IMR-90 (cell line): ENCODE measurements around the gene PPP1R3D. TPM values are rescaled to one million over a fixed set of nuclear protein-coding genes. Genes with fewer than 3 reads are reported as not detected.

Experiments used
- ATAC-seq: fragments of 200-7000 bp; cut with Tn5 transposase; 2 replicates; pipeline ENCODE4 v1.9.1; 2020; ENCODE audit warnings: low read depth, mild to moderate bottlenecking, moderate library complexity
- BruUV-seq: library from RNA; stranded (reverse); fragments of 400-500 nt; replicated peaks from 2 replicates; lab custom pipeline; 2021; lab: Mats Ljungman, UMichigan
- CTCF ChIA-PET: fragments of 300-600 bp; formaldehyde crosslinking; extraction: SDS; loops from one replicate; lab custom pipeline; 2021; ENCODE audit warnings: antibody characterized with exemption; lab: Yijun Ruan, JAX
- POLR2A ChIA-PET: fragments of 300-600 bp; sonication (Branson Sonifier 250); formaldehyde crosslinking; loops from one replicate; lab custom pipeline; 2022; ENCODE audit warnings: antibody characterized with exemption; ENCODE audit not compliant: unreplicated experiment; lab: Charles Lee
- DNase-seq: peaks from one replicate; pipeline ENCODE4 v3.0.0; 2013
- H2AFZ ChIP-seq: replicated peaks from 2 replicates; pipeline ENCODE3; 2013; ENCODE audit warnings: low read length, mild to moderate bottlenecking; ENCODE audit not compliant: poor library complexity
- H2AK5ac ChIP-seq: 2 replicates; pipeline ENCODE4 v1.6.1; 2013; ENCODE audit warnings: low read depth, low read length, inconsistent platforms
- H2AK9ac ChIP-seq: replicated peaks from 2 replicates; pipeline ENCODE3; 2013; ENCODE audit warnings: mild to moderate bottlenecking, low read depth, low read length, moderate library complexity; ENCODE audit not compliant: poor library complexity
- H2BK120ac ChIP-seq: 2 replicates; pipeline ENCODE4 v1.6.1; 2013; ENCODE audit warnings: low read depth, low read length, inconsistent platforms
- H2BK15ac ChIP-seq: 3 replicates; pipeline ENCODE4 v1.6.1; 2013; ENCODE audit warnings: low read depth, low read length, inconsistent platforms
- H2BK20ac ChIP-seq: 2 replicates; pipeline ENCODE4 v1.6.1; 2013; ENCODE audit warnings: low read depth, mild to moderate bottlenecking, inconsistent platforms, low read length, moderate library complexity
- H2BK5ac ChIP-seq: 2 replicates; pipeline ENCODE4 v1.6.1; 2013; ENCODE audit warnings: mild to moderate bottlenecking, low read depth, low read length, inconsistent platforms; ENCODE audit not compliant: poor library complexity, severe bottlenecking
- H3K14ac ChIP-seq: replicated peaks from 2 replicates; pipeline ENCODE4 v1.6.1; 2013; ENCODE audit warnings: low read depth, low read length, inconsistent platforms
- H3K18ac ChIP-seq: 2 replicates; pipeline ENCODE4 v1.6.1; 2013; ENCODE audit warnings: low read depth, low read length, control low read depth
- H3K23ac ChIP-seq: 2 replicates; pipeline ENCODE4 v1.6.1; 2013; ENCODE audit warnings: low read depth, low read length, inconsistent platforms
- H3K27ac ChIP-seq: 2 replicates; pipeline ENCODE4 v1.5.1; 2013; ENCODE audit warnings: mild to moderate bottlenecking, control low read depth, low read length; ENCODE audit not compliant: insufficient read depth
- H3K27me3 ChIP-seq: 2 replicates; pipeline ENCODE4 v1.6.1; 2013; ENCODE audit warnings: low read length; ENCODE audit not compliant: control insufficient read depth, insufficient read depth
- H3K36me3 ChIP-seq: 2 replicates; pipeline ENCODE4 v1.6.1; 2013; ENCODE audit warnings: low read length, mixed read lengths; ENCODE audit not compliant: control insufficient read depth, insufficient read depth
- H3K4ac ChIP-seq: 2 replicates; pipeline ENCODE4 v1.6.1; 2013; ENCODE audit warnings: low read depth, low read length, inconsistent platforms
- H3K4me1 ChIP-seq: 2 replicates; pipeline ENCODE4 v1.6.1; 2013; ENCODE audit warnings: low read length, mixed read lengths; ENCODE audit not compliant: control insufficient read depth, insufficient read depth
- H3K4me2 ChIP-seq: 2 replicates; pipeline ENCODE4 v1.6.1; 2013; ENCODE audit warnings: low read depth, mild to moderate bottlenecking, control low read depth, low read length, moderate library complexity
- H3K4me3 ChIP-seq: 2 replicates; pipeline ENCODE4 v1.5.1; 2013; ENCODE audit warnings: low read depth, mild to moderate bottlenecking, control low read depth, low read length, moderate library complexity; ENCODE audit not compliant: insufficient read depth
- H3K56ac ChIP-seq: 2 replicates; pipeline ENCODE4 v1.6.1; 2013; ENCODE audit warnings: low read length, inconsistent platforms; ENCODE audit not compliant: insufficient read depth; ENCODE audit errors: extremely low read depth
- H3K79me1 ChIP-seq, 2 experiments: 2 replicates each; pipeline ENCODE4 v1.6.1; 2013; ENCODE audit warnings: low read length in 2 of 2, inconsistent platforms in 1 of 2, low read depth in 1 of 2
- H3K9ac ChIP-seq: 2 replicates; pipeline ENCODE4 v1.6.1; 2013; ENCODE audit warnings: low read depth, low read length, control low read depth
- H3K9me1 ChIP-seq: 2 replicates; pipeline ENCODE4 v1.6.1; 2013; ENCODE audit warnings: low read length, inconsistent platforms; ENCODE audit not compliant: insufficient read depth
- H3K9me3 ChIP-seq: 2 replicates; pipeline ENCODE4 v1.6.1; 2013; ENCODE audit warnings: low read length; ENCODE audit not compliant: control insufficient read depth, insufficient read depth
- H4K20me1 ChIP-seq: 2 replicates; pipeline ENCODE4 v1.6.1; 2013; ENCODE audit warnings: low read length, inconsistent platforms; ENCODE audit not compliant: insufficient read depth
- H4K5ac ChIP-seq: 2 replicates; pipeline ENCODE4 v1.6.1; 2013; ENCODE audit warnings: mild to moderate bottlenecking, low read depth, low read length, control low read depth
- H4K8ac ChIP-seq, 2 experiments: 2 replicates each; pipeline ENCODE4 v1.6.1; 2013; ENCODE audit warnings: low read depth in 2 of 2, low read length in 2 of 2, control low read depth in 1 of 2, inconsistent platforms in 1 of 2
- H4K91ac ChIP-seq: 2 replicates; pipeline ENCODE4 v1.6.1; 2013; ENCODE audit warnings: low read depth, low read length, inconsistent platforms; ENCODE audit not compliant: insufficient read depth
- CEBPB ChIP-seq: IDR thresholded peaks from 2 replicates; pipeline ENCODE4 v1.6.1; 2012; ENCODE audit warnings: low read depth, low read length, improper control_type of control experiment
- NFE2L2 ChIP-seq: fragments of 150-350 bp; IDR thresholded peaks from 2 replicates; pipeline ENCODE4 v1.6.1; 2016; ENCODE audit warnings: low read depth, mild to moderate bottlenecking, low read length
- POLR2A ChIP-seq: IDR thresholded peaks from 2 replicates; pipeline ENCODE4 v1.6.1; 2012; ENCODE audit warnings: mild to moderate bottlenecking, low read depth, low read length
- RCOR1 ChIP-seq: IDR thresholded peaks from 2 replicates; pipeline ENCODE4 v1.6.1; 2012; ENCODE audit warnings: mild to moderate bottlenecking, low read length, improper control_type of control experiment; ENCODE audit not compliant: insufficient replicate concordance
- SMC3 ChIP-seq: fragments of 150-350 bp; IDR thresholded peaks from 2 replicates; pipeline ENCODE4 v1.6.1; 2016; ENCODE audit warnings: low read depth, mild to moderate bottlenecking, antibody characterized with exemption, low read length, moderate library complexity
- WGBS, 2 experiments: methylation state at CpG; one replicate each; pipeline versions ENCODE4 v1.1.5 to v1.1.7; 2013; ENCODE audit warnings: missing lambda C conversion rate in 2 of 2; ENCODE audit not compliant: insufficient read length in 1 of 2; ENCODE audit errors: extremely low coverage in 2 of 2; 5-methylcytosine and 5-hydroxymethylcytosine counted together
- dilution Hi-C: fragments of 300-500 bp; cut with HindIII; formaldehyde crosslinking; loops from one replicate; pipeline ENCODE4 v1.14.3; 2018; ENCODE audit warnings: low sequenced_read_pairs; ENCODE audit not compliant: unreplicated experiment
- in situ Hi-C: fragments of 300-500 bp; cut with MboI; formaldehyde crosslinking; loops from 3 replicates; pipeline ENCODE4 v1.14.3; 2019; ENCODE audit warnings: low sequenced_read_pairs, inconsistent platforms, mixed read lengths
- intact Hi-C: fragments of 100-400 bp; cut with micrococcal nuclease; formaldehyde crosslinking; loops from 2 replicates; pipeline ENCODE4 v1.10.0; 2022
- polyA plus RNA-seq, 3 experiments: library from polyadenylated mRNA; depleted of rRNA; stranded (reverse); fragments of >200 nt; gene quantifications; 2 replicates each; pipeline ENCODE4 v1.2.3, GENCODE V29; 2012; ENCODE audit warnings: low replicate concordance in 1 of 3
- total RNA-seq: library from RNA; depleted of rRNA; stranded (reverse); fragments of >200 nt; gene quantifications from 2 replicates; pipeline ENCODE4 v1.2.3, GENCODE V29; 2012
- TF ChIP-seq, protein P1 (sequence below): conservative IDR thresholded peaks from 2 replicates; pipeline ENCODE4 v1.5.1; 2012; ENCODE audit warnings: mild to moderate bottlenecking, low read depth, low read length, improper control_type of control experiment
- TF ChIP-seq, protein P2 (sequence below): fragments of 150-350 bp; IDR thresholded peaks from 2 replicates; pipeline ENCODE4 v1.6.1; 2017; ENCODE audit warnings: mild to moderate bottlenecking, antibody characterized with exemption, low read length, low read depth

The PPP1R3D gene
- total and polyA plus RNA-seq, 2 of the 4 experiments (the other 2 are of a cell fraction): 1.6 to 2.7 TPM

DNA sequence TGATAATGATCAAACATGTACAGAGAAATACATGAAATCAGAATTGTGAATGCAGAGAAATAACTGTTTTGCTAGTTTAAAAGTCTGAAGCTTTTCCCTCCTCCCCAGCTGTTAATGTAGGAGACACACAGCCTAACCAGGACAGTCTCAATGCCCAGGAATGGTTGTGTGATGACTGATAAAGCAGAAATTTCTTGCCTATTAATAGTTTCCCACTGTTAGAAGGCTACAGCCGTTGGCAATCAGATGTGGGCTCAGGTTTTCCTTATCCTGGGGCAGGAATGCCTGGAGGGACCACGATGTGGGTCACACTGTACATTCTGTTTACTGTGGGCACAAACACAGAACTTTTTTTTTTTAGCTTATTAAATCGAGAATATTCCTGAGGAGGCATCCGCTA is 1.9 kb downstream of the PPP1R3D start:
- dilution Hi-C loops: no loop called here
- H4K8ac ChIP-seq: no peak overlapping the region
- in situ Hi-C loops: no loop called here
- H4K91ac ChIP-seq: no peak overlapping the region
- peaks cover 13% of the 10 kb centered on the region for H4K20me1 ChIP-seq
- peaks cover 10 to 16% of the 10 kb centered on the region in 2 experiments for H3K79me1 ChIP-seq
- H3K4me2 ChIP-seq: peak overlapping the region; percentile 88
- no peaks in the 10 kb centered on the region for H3K36me3 ChIP-seq
- no peak overlapping the region for H3K18ac ChIP-seq
- 20% methylated on average over 1 of the region's 4 CpGs; no CpG with 5 or more reads in 1 of the 2 experiments for WGBS, 2 experiments
- H2BK15ac ChIP-seq: no peak overlapping the region
- no peak overlapping the region for H3K14ac ChIP-seq
- H3K56ac ChIP-seq: no peak overlapping the region
- H2AFZ ChIP-seq: no peak overlapping the region
- peak overlapping the region; percentile 37 for H2BK5ac ChIP-seq
- H3K4me3 ChIP-seq: no peak overlapping the region; the same call in 1 of the 2 replicates
- intact Hi-C loops: no loop called here
- H4K5ac ChIP-seq: no peak overlapping the region
- no peaks in the 10 kb centered on the region for H3K9me1 ChIP-seq
- no peak overlapping the region for H3K4ac ChIP-seq
- H3K9ac ChIP-seq: peak overlapping the region; percentile 3; the same call in 1 of the 2 replicates
- H3K9me3 ChIP-seq: no peaks in the 10 kb centered on the region
- no peaks in the 10 kb centered on the region for H3K27me3 ChIP-seq
- no peak overlapping the region for H2BK120ac ChIP-seq
- ChIA-PET POLR2A (no interaction called here), CTCF (interaction anchor here (2.7 kb wide), 1 partner anchor 11 kb away, joined by 5 read pairs; no protein-coding TSS in a partner anchor)
- H3K27ac ChIP-seq: no peak overlapping the region
- ATAC-seq (no peak), DNase-seq (peak; percentile 68)
- BruUV-seq: no TSS peak
- TF ChIP-seq POLR2A (no peak), SMC3 (no peak), CEBPB (no peak), NFE2L2 (no peak), RCOR1 (no peak)
- TF ChIP-seq, protein P1, sequence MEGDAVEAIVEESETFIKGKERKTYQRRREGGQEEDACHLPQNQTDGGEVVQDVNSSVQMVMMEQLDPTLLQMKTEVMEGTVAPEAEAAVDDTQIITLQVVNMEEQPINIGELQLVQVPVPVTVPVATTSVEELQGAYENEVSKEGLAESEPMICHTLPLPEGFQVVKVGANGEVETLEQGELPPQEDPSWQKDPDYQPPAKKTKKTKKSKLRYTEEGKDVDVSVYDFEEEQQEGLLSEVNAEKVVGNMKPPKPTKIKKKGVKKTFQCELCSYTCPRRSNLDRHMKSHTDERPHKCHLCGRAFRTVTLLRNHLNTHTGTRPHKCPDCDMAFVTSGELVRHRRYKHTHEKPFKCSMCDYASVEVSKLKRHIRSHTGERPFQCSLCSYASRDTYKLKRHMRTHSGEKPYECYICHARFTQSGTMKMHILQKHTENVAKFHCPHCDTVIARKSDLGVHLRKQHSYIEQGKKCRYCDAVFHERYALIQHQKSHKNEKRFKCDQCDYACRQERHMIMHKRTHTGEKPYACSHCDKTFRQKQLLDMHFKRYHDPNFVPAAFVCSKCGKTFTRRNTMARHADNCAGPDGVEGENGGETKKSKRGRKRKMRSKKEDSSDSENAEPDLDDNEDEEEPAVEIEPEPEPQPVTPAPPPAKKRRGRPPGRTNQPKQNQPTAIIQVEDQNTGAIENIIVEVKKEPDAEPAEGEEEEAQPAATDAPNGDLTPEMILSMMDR: no peak
- TF ChIP-seq, protein P2, sequence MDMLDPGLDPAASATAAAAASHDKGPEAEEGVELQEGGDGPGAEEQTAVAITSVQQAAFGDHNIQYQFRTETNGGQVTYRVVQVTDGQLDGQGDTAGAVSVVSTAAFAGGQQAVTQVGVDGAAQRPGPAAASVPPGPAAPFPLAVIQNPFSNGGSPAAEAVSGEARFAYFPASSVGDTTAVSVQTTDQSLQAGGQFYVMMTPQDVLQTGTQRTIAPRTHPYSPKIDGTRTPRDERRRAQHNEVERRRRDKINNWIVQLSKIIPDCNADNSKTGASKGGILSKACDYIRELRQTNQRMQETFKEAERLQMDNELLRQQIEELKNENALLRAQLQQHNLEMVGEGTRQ: no peak
- H2AK9ac ChIP-seq: no peak overlapping the region
- peaks cover 9% of the 10 kb centered on the region for H3K4me1 ChIP-seq
- no peak overlapping the region for H2BK20ac ChIP-seq
- H2AK5ac ChIP-seq: no peak overlapping the region
- no peak overlapping the region for H3K23ac ChIP-seq
